Heart left ventricle (tissue), 13 donors: ENCODE data around the gene FLCN.

Experiments
- POLR2A ChIP-seq, 2 donors: fragments of 450-650 bp; IDR thresholded peaks; one replicate each; pipeline ENCODE4 v1.6.1; 2017; ENCODE audit warnings: antibody characterized with exemption in 2 of 2, mild to moderate bottlenecking in 2 of 2, moderate library complexity in 2 of 2
- TF ChIP-seq, protein P1 (sequence below), 12 donors: fragments of 200-600 bp; sonication (generic) in 4 of 12; IDR thresholded peaks; one replicate each; pipeline versions ENCODE4 v1.5.0 to v1.8.0; 2018 to 2022; ENCODE audit warnings: antibody characterized with exemption in 12 of 12, mild to moderate bottlenecking in 5 of 12
- donor health status: ischemic (EF 13 %, LVEDD 7.1; RV severe dilation, severe dysfunction).
- donor health status: DM: no; HTN: yes; CAD: no.
- donor health status: DM: no; HTN: no; CAD: no.
- donor health status: ischemic (EF 25% LVEDD 6.9; RV normal size, moderate dysfunction).
- donor health status: ischemic (EF 25% LVEDD 5.7; RV mildly dilated, moderate dysfunction).
- donor health status: ischemic (EF 35%, LVEDD 5.7; RV mildly dilated, moderate dysfunction).
- donor health status: nonischemic (EF 11% LVEDD 7.7; RV severe dilation, severe dysfunction).
- donor health status: DM: yes; HTN: yes; CAD: no.
- donor health status: PGD.
- donor health status: ischemic (EF 29% LVEDD 5.4; RV normal size, mild dysfunction).
- donor health status: nonischemic (EF 23%, LVEDD 6.1; RV moderate dilation, normal function).

DNA sequence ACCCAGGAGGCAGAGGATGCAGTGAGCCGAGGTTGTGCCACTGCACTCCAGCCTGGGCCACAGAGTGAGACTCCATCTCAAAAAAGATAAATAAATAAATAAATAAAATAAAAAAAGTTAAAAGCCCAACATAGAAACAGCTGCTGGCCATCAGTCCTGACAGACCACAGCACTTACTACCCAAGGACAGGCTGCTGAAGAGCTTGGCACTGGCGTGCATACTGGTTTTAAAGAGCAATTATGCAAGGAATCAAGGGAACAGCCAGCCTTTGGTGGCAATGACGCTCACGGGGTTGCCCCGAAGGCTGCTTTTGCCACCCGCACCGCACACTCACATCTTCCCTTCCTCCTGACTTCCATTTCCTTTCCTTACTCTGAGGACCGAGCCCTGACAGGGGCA lies 35.1 kb downstream of the FLCN start:
- TF ChIP-seq, protein P1, sequence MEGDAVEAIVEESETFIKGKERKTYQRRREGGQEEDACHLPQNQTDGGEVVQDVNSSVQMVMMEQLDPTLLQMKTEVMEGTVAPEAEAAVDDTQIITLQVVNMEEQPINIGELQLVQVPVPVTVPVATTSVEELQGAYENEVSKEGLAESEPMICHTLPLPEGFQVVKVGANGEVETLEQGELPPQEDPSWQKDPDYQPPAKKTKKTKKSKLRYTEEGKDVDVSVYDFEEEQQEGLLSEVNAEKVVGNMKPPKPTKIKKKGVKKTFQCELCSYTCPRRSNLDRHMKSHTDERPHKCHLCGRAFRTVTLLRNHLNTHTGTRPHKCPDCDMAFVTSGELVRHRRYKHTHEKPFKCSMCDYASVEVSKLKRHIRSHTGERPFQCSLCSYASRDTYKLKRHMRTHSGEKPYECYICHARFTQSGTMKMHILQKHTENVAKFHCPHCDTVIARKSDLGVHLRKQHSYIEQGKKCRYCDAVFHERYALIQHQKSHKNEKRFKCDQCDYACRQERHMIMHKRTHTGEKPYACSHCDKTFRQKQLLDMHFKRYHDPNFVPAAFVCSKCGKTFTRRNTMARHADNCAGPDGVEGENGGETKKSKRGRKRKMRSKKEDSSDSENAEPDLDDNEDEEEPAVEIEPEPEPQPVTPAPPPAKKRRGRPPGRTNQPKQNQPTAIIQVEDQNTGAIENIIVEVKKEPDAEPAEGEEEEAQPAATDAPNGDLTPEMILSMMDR (IDR thresholded peaks at IDR 0.05) = no peak
- TF ChIP-seq POLR2A (IDR thresholded peaks at IDR 0.05) = no peak
